MG63 (cell line): ENCODE results near the gene KCNIP3. TPM values are rescaled to one million over a fixed set of nuclear protein-coding genes. Genes with fewer than 3 reads are reported as not detected.

Experiments used
- DNase-seq: peaks from one replicate; pipeline ENCODE4 v3.0.0-alpha.2; 2020
- H3K27me3 ChIP-seq: fragments of 250-450 bp; sonication (Bioruptor Pico); 2 replicates; pipeline ENCODE4 v1.5.1; 2020; ENCODE audit warnings: mild to moderate bottlenecking, moderate library complexity
- H3K36me3 ChIP-seq: fragments of 250-450 bp; sonication (Bioruptor Pico); 2 replicates; pipeline ENCODE4 v1.5.1; 2020; ENCODE audit warnings: mild to moderate bottlenecking, moderate library complexity
- H3K4me3 ChIP-seq: fragments of 250-450 bp; sonication (Bioruptor Pico); 2 replicates; pipeline ENCODE4 v1.5.1; 2020; ENCODE audit warnings: mild to moderate bottlenecking, moderate library complexity
- H3K9me3 ChIP-seq: fragments of 250-450 bp; sonication (Bioruptor Pico); 2 replicates; pipeline ENCODE4 v1.5.1; 2020; ENCODE audit warnings: mild to moderate bottlenecking, moderate library complexity
- total RNA-seq: library from RNA; depleted of rRNA; stranded (reverse); fragments of >200 nt; shearing (Covaris generic); gene quantifications from 2 replicates; pipeline ENCODE4 v1.2.3, GENCODE V29; 2014; ENCODE audit warnings: low replicate concordance

KCNIP3 gene
- total RNA-seq, 1 experiment from 2014 or later = 14.1 TPM

- DNase-seq = no peak
- Histone ChIP-seq H3K36me3 (no peaks in the 10 kb centered on the region), H3K27me3 (no peaks in the 10 kb centered on the region), H3K9me3 (no peaks in the 10 kb centered on the region), H3K4me3 (no peak overlapping the region)
Observed at GRCh38 chr2:95284886-95285541, 12.1 kb upstream of the KCNIP3 start.

GRCh38 chr2:95285542-95285932, 11.6 kb upstream of the KCNIP3 start:
- H3K4me3 ChIP-seq = no peak overlapping the region
- no peaks in the 10 kb centered on the region; the same call in 1 of the 2 replicates for H3K9me3 ChIP-seq
- no peaks in the 10 kb centered on the region for H3K27me3 ChIP-seq
- H3K36me3 ChIP-seq = no peaks in the 10 kb centered on the region
- DNase-seq = no peak

- no peaks in the 10 kb centered on the region for H3K36me3 ChIP-seq
- peaks cover 12% of the 10 kb centered on the region for H3K9me3 ChIP-seq
- no peak for DNase-seq
- no peaks in the 10 kb centered on the region for H3K27me3 ChIP-seq
- no peak overlapping the region for H3K4me3 ChIP-seq
Observed at GRCh38 chr2:95287336-95287735, 9.8 kb upstream of the KCNIP3 start.

DNA sequence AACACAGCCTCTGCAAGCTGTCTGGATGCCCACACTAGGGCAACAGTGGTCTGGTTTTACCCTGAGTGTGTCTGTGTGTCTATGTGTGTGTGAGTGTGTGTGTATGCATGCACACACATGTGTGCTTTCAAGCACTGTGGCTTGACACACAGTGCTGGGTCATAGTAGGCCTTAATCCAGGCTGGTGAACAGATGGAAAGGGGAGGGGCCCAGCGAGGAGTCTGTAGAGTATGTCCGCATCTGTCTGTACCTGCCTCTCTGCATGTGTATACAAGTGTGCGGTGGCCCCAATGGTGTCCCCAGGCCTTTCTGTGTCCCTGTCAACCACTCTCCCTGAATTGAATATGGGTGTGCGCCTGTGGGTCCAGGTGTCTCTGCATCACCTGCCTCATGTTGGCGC, 9.3 kb upstream of the KCNIP3 start:
- no peaks in the 10 kb centered on the region for H3K36me3 ChIP-seq
- H3K9me3 ChIP-seq = peaks cover 15% of the 10 kb centered on the region
- H3K27me3 ChIP-seq = no peaks in the 10 kb centered on the region
- no peak for DNase-seq
- no peak overlapping the region for H3K4me3 ChIP-seq

DNA sequence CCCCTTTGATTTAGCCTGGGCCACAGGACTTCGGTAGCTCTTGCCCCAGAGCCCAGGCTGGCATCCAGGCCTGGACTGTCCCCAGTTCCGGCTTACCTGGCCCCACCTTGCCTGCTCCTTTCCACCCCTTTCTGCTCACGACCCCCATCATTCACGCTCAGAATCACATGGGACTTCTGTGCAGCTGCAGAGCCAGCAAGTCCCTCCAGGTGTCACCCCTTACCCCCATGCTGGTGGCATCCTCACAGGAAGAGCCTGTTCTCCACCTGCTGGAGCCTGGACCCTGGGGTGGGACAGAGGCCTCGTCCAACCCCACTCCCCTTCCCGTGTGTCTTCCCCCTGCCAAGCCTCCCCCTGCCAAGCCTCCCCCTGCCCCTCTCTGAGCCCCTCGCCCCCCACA, 7.9 kb upstream of the KCNIP3 start:
- Histone ChIP-seq H3K36me3 (no peaks in the 10 kb centered on the region), H3K4me3 (no peak overlapping the region), H3K9me3 (peaks cover 15% of the 10 kb centered on the region), H3K27me3 (no peaks in the 10 kb centered on the region)
- DNase-seq = no peak

DNA sequence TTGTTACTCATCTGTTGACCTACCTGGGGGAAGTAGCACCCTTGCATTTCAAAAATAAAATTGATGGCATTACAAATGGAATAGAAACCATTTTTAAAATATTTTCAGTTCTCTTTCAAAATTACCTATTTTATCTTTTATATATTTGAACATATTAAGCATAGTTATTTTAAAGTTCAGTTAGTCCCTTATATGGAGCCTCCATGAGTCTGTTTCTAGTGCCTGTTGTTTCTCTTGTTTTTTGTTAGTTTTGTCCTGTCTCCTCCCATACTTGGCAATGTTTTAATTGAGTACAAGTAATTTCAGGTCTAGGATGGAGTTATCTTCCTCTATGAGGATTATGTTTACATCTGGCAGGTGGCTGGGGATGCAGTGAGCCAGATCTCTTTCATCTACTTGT, 5.9 kb upstream of the KCNIP3 start:
- no peak for DNase-seq
- Histone ChIP-seq H3K9me3 (peaks cover 15% of the 10 kb centered on the region), H3K4me3 (no peak overlapping the region), H3K27me3 (no peaks in the 10 kb centered on the region), H3K36me3 (no peaks in the 10 kb centered on the region)

GRCh38 chr2:95292623-95293260, 4.4 kb upstream of the KCNIP3 start:
- no peaks in the 10 kb centered on the region for H3K36me3 ChIP-seq
- H3K4me3 ChIP-seq = no peak overlapping the region
- H3K27me3 ChIP-seq = no peaks in the 10 kb centered on the region
- peaks cover 15% of the 10 kb centered on the region for H3K9me3 ChIP-seq
- DNase-seq = no peak

GRCh38 chr2:95294579-95295250, 2.4 kb upstream of the KCNIP3 start:
- peaks cover 15% of the 10 kb centered on the region for H3K9me3 ChIP-seq
- H3K36me3 ChIP-seq = no peaks in the 10 kb centered on the region
- no peaks in the 10 kb centered on the region for H3K27me3 ChIP-seq
- H3K4me3 ChIP-seq = no peak overlapping the region
- no peak for DNase-seq

DNA sequence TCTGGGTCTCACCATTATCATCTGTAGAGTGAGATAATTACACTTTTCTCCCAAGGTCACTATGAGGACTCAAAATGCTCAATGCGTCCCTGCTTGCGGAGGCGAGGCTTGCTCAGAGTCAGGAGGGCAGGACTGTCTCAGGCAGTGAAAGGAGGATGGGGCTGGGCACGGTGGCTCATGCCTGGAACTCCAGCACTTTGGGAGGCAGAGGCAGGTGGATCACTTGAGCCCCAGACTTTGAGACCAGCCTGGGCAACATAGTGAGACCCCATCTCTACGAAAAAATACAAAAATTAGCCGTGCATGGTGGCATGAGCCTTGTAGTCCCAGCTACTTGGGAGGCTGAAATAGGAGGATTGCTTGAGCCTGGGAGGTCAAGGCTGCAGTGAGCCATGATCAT, 1.8 kb upstream of the KCNIP3 start:
- no peak for DNase-seq
- peaks cover 15% of the 10 kb centered on the region for H3K9me3 ChIP-seq
- H3K4me3 ChIP-seq = no peak overlapping the region
- H3K27me3 ChIP-seq = no peaks in the 10 kb centered on the region
- H3K36me3 ChIP-seq = no peaks in the 10 kb centered on the region

- no peak for DNase-seq
- H3K4me3 ChIP-seq = no peak overlapping the region
- H3K36me3 ChIP-seq = no peaks in the 10 kb centered on the region
- no peaks in the 10 kb centered on the region for H3K27me3 ChIP-seq
- peaks cover 11% of the 10 kb centered on the region for H3K9me3 ChIP-seq
Observed at GRCh38 chr2:95296011-95296410, 1.1 kb upstream of the KCNIP3 start.

DNA sequence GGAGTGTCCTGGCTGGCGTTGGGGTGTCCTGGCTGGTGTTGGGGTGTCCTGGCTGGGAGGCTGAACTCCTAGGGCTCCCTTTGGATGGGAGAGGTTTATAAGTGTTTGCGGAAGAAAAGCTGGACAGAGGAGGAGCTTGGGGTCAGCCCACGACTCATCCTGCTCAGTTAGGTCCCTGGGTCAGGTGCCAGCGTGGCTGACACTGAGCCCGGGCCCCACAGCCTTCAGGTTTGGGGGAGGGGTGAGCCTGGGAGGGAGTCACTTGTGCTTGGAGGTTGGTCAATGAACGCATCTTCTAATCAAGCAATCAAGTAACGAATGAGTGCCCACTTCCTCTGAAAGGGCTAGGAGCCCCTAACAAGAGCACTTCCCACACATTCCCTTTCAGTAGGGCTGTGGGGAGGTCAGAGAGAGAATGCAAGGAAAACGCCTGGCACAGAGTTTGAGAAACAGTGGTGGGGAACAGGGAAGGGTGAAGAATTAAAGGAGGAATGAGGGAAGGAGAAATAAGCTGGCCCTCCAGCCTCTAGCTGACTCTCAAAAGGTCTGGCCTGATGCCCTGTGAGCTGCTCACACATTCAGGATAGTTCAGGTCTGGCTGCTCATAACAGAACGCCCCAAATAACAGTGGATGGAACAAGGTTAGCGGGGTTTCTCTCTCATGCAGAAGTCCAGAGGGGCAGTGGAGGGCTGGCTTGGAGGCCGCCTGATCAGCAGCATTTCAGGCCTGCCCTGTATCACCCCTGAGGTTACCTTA, 670 bp downstream of the KCNIP3 start:
- Histone ChIP-seq H3K9me3 (no peaks in the 10 kb centered on the region), H3K4me3 (no peak overlapping the region), H3K36me3 (no peaks in the 10 kb centered on the region), H3K27me3 (no peaks in the 10 kb centered on the region)
- DNase-seq = no peak

- Histone ChIP-seq H3K4me3 (no peak overlapping the region), H3K9me3 (no peaks in the 10 kb centered on the region), H3K27me3 (no peaks in the 10 kb centered on the region), H3K36me3 (no peaks in the 10 kb centered on the region)
- no peak for DNase-seq
Observed at GRCh38 chr2:95298486-95299111, 1.5 kb downstream of the KCNIP3 start.

GRCh38 chr2:95299961-95300360, 2.8 kb downstream of the KCNIP3 start:
- Histone ChIP-seq H3K27me3 (no peaks in the 10 kb centered on the region), H3K4me3 (no peak overlapping the region), H3K9me3 (no peaks in the 10 kb centered on the region), H3K36me3 (no peaks in the 10 kb centered on the region)
- no peak for DNase-seq

GRCh38 chr2:95300450-95300849, 3.3 kb downstream of the KCNIP3 start:
- DNase-seq = no peak
- H3K9me3 ChIP-seq = no peaks in the 10 kb centered on the region
- H3K36me3 ChIP-seq = no peaks in the 10 kb centered on the region
- no peaks in the 10 kb centered on the region for H3K27me3 ChIP-seq
- no peak overlapping the region for H3K4me3 ChIP-seq

DNA sequence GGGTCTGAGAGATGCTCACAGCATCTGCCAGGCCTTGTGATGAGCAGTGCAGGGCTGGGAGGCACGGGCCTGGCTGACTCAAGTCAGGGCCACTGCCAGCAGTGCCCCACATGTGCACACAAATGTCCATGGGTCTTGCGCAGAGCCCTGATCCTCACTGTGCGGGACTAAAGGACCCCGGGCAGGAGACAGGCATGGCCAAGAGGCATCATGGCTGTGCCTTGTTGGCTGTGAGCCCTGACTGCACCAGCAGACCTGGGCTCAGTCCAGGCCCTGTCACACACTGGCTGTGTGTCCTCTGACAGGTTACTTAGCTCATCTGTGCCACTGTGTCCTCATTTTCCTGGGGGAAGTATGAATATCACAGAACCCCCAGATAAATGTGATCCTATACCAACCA, 4.0 kb downstream of the KCNIP3 start:
- no peaks in the 10 kb centered on the region for H3K27me3 ChIP-seq
- no peak for DNase-seq
- no peaks in the 10 kb centered on the region for H3K36me3 ChIP-seq
- H3K9me3 ChIP-seq = no peaks in the 10 kb centered on the region
- no peak overlapping the region for H3K4me3 ChIP-seq

DNA sequence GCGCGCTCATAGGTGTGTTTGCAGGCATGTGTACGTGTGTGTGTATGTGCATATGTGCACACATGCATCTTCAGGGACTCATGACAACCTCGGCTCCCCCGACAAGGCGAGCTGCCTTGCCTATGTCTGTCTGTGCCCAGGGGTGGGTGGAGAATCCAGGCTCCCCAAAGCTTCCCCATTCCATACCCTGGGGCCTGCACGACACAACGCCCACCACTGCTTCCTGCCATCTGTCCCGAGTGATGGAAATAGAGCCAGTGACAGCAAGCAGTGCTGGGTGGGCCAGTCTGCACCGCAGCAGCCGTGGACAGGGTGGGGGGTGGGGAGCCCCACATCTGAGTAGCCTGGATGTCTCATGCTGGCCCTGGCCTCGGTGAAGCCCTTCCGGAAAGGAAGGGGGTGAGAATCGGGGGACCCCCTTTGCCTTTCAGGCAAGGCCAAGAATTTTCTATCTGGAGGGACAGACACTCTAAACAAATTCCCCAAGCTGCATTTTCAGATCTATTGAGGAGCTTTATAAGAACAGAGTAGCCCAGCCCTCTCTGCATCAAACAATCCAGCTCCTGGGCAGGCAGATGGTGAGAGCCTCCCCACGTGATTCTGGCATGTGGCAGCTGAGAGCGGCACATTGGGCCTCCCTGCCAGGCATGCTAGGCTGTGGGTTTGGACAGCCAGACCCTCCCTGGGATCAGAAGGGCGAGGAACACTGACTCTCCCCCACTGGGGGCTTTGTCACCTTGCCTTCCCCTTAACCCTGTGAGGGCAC, 4.9 kb downstream of the KCNIP3 start:
- Histone ChIP-seq H3K4me3 (no peak overlapping the region), H3K27me3 (no peaks in the 10 kb centered on the region), H3K9me3 (no peaks in the 10 kb centered on the region), H3K36me3 (no peaks in the 10 kb centered on the region)
- DNase-seq = no peak
